K562 (cell line): ENCODE results near the gene HTRA3. TPM values are rescaled to one million over a fixed set of nuclear protein-coding genes. Genes with fewer than 3 reads are reported as not detected.
A peak's percentile ranks its signal among the peaks of the same experiment; 100 is the strongest.

Experiments
- ATAC-seq: fragments of 200-7000 bp; cut with Tn5 transposase; 3 replicates; pipeline ENCODE4 v1.9.1; 2020; ENCODE audit warnings: moderate library complexity
- BruUV-seq: library from RNA; stranded (reverse); fragments of 400-500 nt; replicated peaks from 2 replicates; lab custom pipeline; 2021; lab: Mats Ljungman, UMichigan
- CTCF ChIA-PET: fragments of 300-600 bp; formaldehyde crosslinking; extraction: SDS; loops from one replicate; lab custom pipeline; 2021; ENCODE audit warnings: low intra/inter-chr PET ratio; lab: Yijun Ruan, JAX
- POLR2A ChIA-PET: fragments of 300-600, 350-650 bp; sonication (Branson Sonifier 250); formaldehyde crosslinking; extraction: SDS; loops from one replicate; lab custom pipeline; 2021; ENCODE audit warnings: antibody characterized with exemption, inconsistent platforms; lab: Yijun Ruan, JAX
- DNase-seq, 4 experiments: peaks; one replicate each; pipeline versions ENCODE4 v3.0.0 to v3.0.0-alpha.2; 2011 to 2018; ENCODE audit warnings: low spot score in 3 of 4, mixed read lengths in 3 of 4; ENCODE audit errors: extremely low read depth in 1 of 4
- FAIRE-seq: peaks from 2 replicates; lab custom pipeline; 2011; peaks lifted over from hg19 to GRCh38; lab: Jason Lieb, UNC
- H2AFZ ChIP-seq: 2 replicates; pipeline ENCODE4 v1.6.0; 2011; ENCODE audit warnings: low read depth, low read length, control low read depth, inconsistent platforms
- H3K27ac ChIP-seq: fragments of 200-600 bp; 3 replicates; pipeline ENCODE4 v1.8.0; 2011; ENCODE audit warnings: low read depth, mild to moderate bottlenecking, control low read depth, inconsistent platforms, low read length, moderate library complexity, mixed read lengths; ENCODE audit errors: extremely low read depth
- H3K27me3 ChIP-seq, 2 experiments: fragments of 300-600 bp in 1 of 2; 2 replicates in 1 of 2; 3 replicates in 1 of 2; pipeline versions ENCODE4 v1.6.0 to v1.8.0; 2011; ENCODE audit warnings: inconsistent platforms in 2 of 2, low read length in 2 of 2, mild to moderate bottlenecking in 1 of 2, mixed read lengths in 1 of 2, moderate library complexity in 1 of 2; ENCODE audit not compliant: control insufficient read depth in 2 of 2, insufficient read depth in 2 of 2
- H3K36me3 ChIP-seq: fragments of 300-600 bp; 3 replicates; pipeline ENCODE4 v1.8.0; 2011; ENCODE audit warnings: mild to moderate bottlenecking, low read length, inconsistent platforms; ENCODE audit not compliant: control insufficient read depth, insufficient read depth
- H3K4me1 ChIP-seq, 2 experiments: fragments of 200-600 bp in 1 of 2; replicated peaks in 1 of 2; 2 replicates in 1 of 2; 3 replicates in 1 of 2; pipeline versions ENCODE4 v1.5.1 to v1.8.0; 2011; ENCODE audit warnings: inconsistent platforms in 2 of 2, low read length in 2 of 2, mild to moderate bottlenecking in 1 of 2, mixed read lengths in 1 of 2, moderate library complexity in 1 of 2; ENCODE audit not compliant: control insufficient read depth in 2 of 2, insufficient read depth in 2 of 2
- H3K4me2 ChIP-seq: 2 replicates; pipeline ENCODE4 v1.6.1; 2011; ENCODE audit warnings: low read length, control low read depth, inconsistent platforms, mixed read lengths; ENCODE audit not compliant: insufficient read depth
- H3K4me3 ChIP-seq: fragments of 200-600 bp; sonication (generic), shearing (Covaris generic); 2 replicates; pipeline ENCODE4 v1.5.1; 2016; ENCODE audit warnings: control low read depth, inconsistent platforms
- H3K79me2 ChIP-seq: fragments of 200-600 bp; 3 replicates; pipeline ENCODE4 v1.8.0; 2011; ENCODE audit warnings: low read length, inconsistent platforms; ENCODE audit not compliant: control insufficient read depth, insufficient read depth
- H3K9ac ChIP-seq, 2 experiments: 2 replicates each; pipeline versions ENCODE4 v1.6.0 to v1.6.1; 2011; ENCODE audit warnings: low read depth in 2 of 2, low read length in 2 of 2, control low read depth in 1 of 2, inconsistent platforms in 1 of 2, mild to moderate bottlenecking in 1 of 2, mixed read lengths in 1 of 2; ENCODE audit not compliant: insufficient read depth in 1 of 2
- H3K9me1 ChIP-seq: one replicate; pipeline ENCODE4 v1.6.0; 2011; ENCODE audit warnings: inconsistent platforms, mild to moderate bottlenecking, low read length, moderate library complexity; ENCODE audit not compliant: control insufficient read depth, insufficient read depth
- H3K9me3 ChIP-seq: replicated peaks from 2 replicates; pipeline ENCODE4 v1.5.1; 2011; ENCODE audit warnings: low read depth, low read length, inconsistent platforms; ENCODE audit not compliant: control insufficient read depth, insufficient read depth
- H4K20me1 ChIP-seq: replicated peaks from 2 replicates; pipeline ENCODE4 v1.6.1; 2011; ENCODE audit warnings: low read length, inconsistent platforms, mixed read lengths; ENCODE audit not compliant: control insufficient read depth, insufficient read depth
- E2F4 ChIP-seq: sonication (generic); formaldehyde crosslinking; IDR thresholded peaks from 2 replicates; pipeline ENCODE4 v1.8.0; 2022; ENCODE audit warnings: mild to moderate bottlenecking, low read depth, missing genetic modification reagents
- HDAC8 ChIP-seq: fragments of 450-650 bp; IDR thresholded peaks from 2 replicates; pipeline ENCODE4 v1.6.1; 2016; ENCODE audit warnings: mild to moderate bottlenecking, missing genetic modification characterization, moderate library complexity, missing compliant biosample characterization
- L3MBTL2 ChIP-seq: fragments of 450-650 bp; IDR thresholded peaks from 2 replicates; pipeline ENCODE4 v1.6.1; 2016; ENCODE audit warnings: mild to moderate bottlenecking, moderate library complexity
- MLX ChIP-seq, 2 experiments: fragments of 450-650 bp in 1 of 2; sonication (generic) in 1 of 2; formaldehyde crosslinking; conservative IDR thresholded peaks; 2 replicates each; pipeline versions ENCODE4 v1.4.0 to v1.8.1; 2020 to 2022; ENCODE audit warnings: mild to moderate bottlenecking in 1 of 2, missing genetic modification reagents in 1 of 2
- SMAD1 ChIP-seq: fragments of 150-350 bp; IDR thresholded peaks from 2 replicates; pipeline ENCODE4 v1.6.1; 2014; ENCODE audit warnings: low read length, low read depth; ENCODE audit not compliant: partially characterized antibody
- STAT6 ChIP-seq: sonication (generic); formaldehyde crosslinking; IDR thresholded peaks from 2 replicates; pipeline ENCODE4 v1.8.1; 2023; ENCODE audit warnings: mild to moderate bottlenecking, missing genetic modification reagents
- ZC3H11A ChIP-seq: IDR thresholded peaks from 2 replicates; pipeline ENCODE4 v1.6.1; 2012; ENCODE audit warnings: low read depth, low read length, improper control_type of control experiment
- ZNF274 ChIP-seq: IDR thresholded peaks from 2 replicates; pipeline ENCODE4 v1.6.1; 2011; ENCODE audit warnings: low read depth, mild to moderate bottlenecking, low read length, moderate library complexity, borderline replicate concordance
- WGBS: fragments of 100-300 bp; shearing (Covaris generic); methylation state at CpG from one replicate; pipeline ENCODE4 v1.1.6; 2016; ENCODE audit warnings: low coverage, mixed read lengths; ENCODE audit not compliant: insufficient coverage; ENCODE audit errors: missing lambda C conversion rate; 5-methylcytosine and 5-hydroxymethylcytosine counted together
- in situ Hi-C: fragments of 300-500 bp; cut with MboI; formaldehyde crosslinking; loops from 4 replicates; pipeline ENCODE4 v1.15.0; 2018; ENCODE audit warnings: inconsistent platforms, mixed read lengths
- intact Hi-C: fragments of 100-400 bp; cut with micrococcal nuclease; formaldehyde crosslinking; loops from 2 replicates; pipeline ENCODE4 v1.14.2; 2022
- polyA plus RNA-seq, 8 experiments: library from polyadenylated mRNA; depleted of rRNA in 4 of 8; stranded (reverse) in 5 of 8; unstranded in 3 of 8; fragments of >200 nt; fragmentation: Nextera tagmentation in 2 of 8; fragmentation: Illumina TruSeq in 1 of 8; extraction: Ambion mirVana in 2 of 8; extraction: Trizol in 1 of 8; gene quantifications; 2 replicates each; pipeline versions ENCODE4 v1.2.1 to v1.2.3, GENCODE V29; 2011 to 2014; ENCODE audit warnings: inconsistent platforms in 1 of 8, missing spikeins in 1 of 8
- total RNA-seq, 7 experiments: library from RNA; depleted of rRNA in 6 of 7; stranded (reverse); fragments of >200 nt in 6 of 7; fragmentation: Illumina TruSeq in 2 of 7; extraction: Trizol in 2 of 7; gene quantifications; 2 replicates each; pipeline versions ENCODE4 v1.2.1 to v1.2.3, GENCODE V29; 2011 to 2021; ENCODE audit warnings: low replicate concordance in 1 of 7
- TF ChIP-seq, protein P1 (sequence below): fragments of 450-650 bp; IDR thresholded peaks from 2 replicates; pipeline ENCODE4 v1.6.1; 2016
- TF ChIP-seq, protein P2 (sequence below): fragments of 250-450 bp; sonication (Bioruptor Pico); IDR thresholded peaks from 2 replicates; pipeline ENCODE4 v1.8.0; 2021; ENCODE audit warnings: mild to moderate bottlenecking, moderate library complexity
- TF ChIP-seq, protein P3 (sequence below): sonication (generic); formaldehyde crosslinking; IDR thresholded peaks from 2 replicates; pipeline ENCODE4 v1.8.0; 2022; ENCODE audit warnings: missing genetic modification reagents, mild to moderate bottlenecking, borderline replicate concordance

Gene HTRA3
- total and polyA plus RNA-seq, 9 of the 15 experiments (the other 6 are each of a cell fraction or from before 2014, with no cell fraction given): 0.04 TPM; not detected in 8

GRCh38 chr4:8283631-8284121 is 14.1 kb downstream of the HTRA3 start:
- H3K36me3 ChIP-seq: no peaks in the 10 kb centered on the region
- H3K9ac ChIP-seq: no peak overlapping the region; a peak in 1 of 4 replicates
- POLR2A ChIA-PET: no interaction called here
- no peak overlapping the region for H3K4me2 ChIP-seq
- intact Hi-C loops: no loop called here
- CTCF ChIA-PET: no interaction called here
- 7% methylated on average over 19 of the region's 20 CpGs for WGBS
- ATAC-seq (peak; percentile 76), DNase-seq (peak; percentile 17 to 42 (median 28)), FAIRE-seq (no peak)
- no peak overlapping the region for H2AFZ ChIP-seq
- H3K9me3 ChIP-seq: no peaks in the 10 kb centered on the region
- no peaks in the 10 kb centered on the region for H3K79me2 ChIP-seq
- H3K27ac ChIP-seq: no peak overlapping the region
- peaks cover 2 to 68% of the 10 kb centered on the region in 2 experiments; a peak in 4 of 5 replicates for H3K27me3 ChIP-seq
- BruUV-seq: no TSS peak
- no peak overlapping the region for H3K4me3 ChIP-seq
- H3K9me1 ChIP-seq: no peaks in the 10 kb centered on the region
- in situ Hi-C loops: no loop called here
- H4K20me1 ChIP-seq: peaks cover 5% of the 10 kb centered on the region; the same call in 1 of the 2 replicates
- H3K4me1 ChIP-seq: peaks cover 0 to 26% of the 10 kb centered on the region in 2 experiments; a peak in 2 of 5 replicates
- TF ChIP-seq ZC3H11A (no peak), E2F4 (CRISPR knock-in tag) (no peak), ZNF274 (no peak), STAT6 (CRISPR knock-in tag) (no peak), SMAD1 (no peak), HDAC8 (no peak), L3MBTL2 (peak; percentile 20; the same call in 1 of the 2 replicates), MLX (CRISPR knock-in tag; conservative IDR thresholded peaks at IDR 0.05) (no peak)
- TF ChIP-seq, protein P1, sequence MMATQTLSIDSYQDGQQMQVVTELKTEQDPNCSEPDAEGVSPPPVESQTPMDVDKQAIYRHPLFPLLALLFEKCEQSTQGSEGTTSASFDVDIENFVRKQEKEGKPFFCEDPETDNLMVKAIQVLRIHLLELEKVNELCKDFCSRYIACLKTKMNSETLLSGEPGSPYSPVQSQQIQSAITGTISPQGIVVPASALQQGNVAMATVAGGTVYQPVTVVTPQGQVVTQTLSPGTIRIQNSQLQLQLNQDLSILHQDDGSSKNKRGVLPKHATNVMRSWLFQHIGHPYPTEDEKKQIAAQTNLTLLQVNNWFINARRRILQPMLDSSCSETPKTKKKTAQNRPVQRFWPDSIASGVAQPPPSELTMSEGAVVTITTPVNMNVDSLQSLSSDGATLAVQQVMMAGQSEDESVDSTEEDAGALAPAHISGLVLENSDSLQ: peak; percentile 12; the same call in 1 of the 2 replicates
- TF ChIP-seq, protein P2, sequence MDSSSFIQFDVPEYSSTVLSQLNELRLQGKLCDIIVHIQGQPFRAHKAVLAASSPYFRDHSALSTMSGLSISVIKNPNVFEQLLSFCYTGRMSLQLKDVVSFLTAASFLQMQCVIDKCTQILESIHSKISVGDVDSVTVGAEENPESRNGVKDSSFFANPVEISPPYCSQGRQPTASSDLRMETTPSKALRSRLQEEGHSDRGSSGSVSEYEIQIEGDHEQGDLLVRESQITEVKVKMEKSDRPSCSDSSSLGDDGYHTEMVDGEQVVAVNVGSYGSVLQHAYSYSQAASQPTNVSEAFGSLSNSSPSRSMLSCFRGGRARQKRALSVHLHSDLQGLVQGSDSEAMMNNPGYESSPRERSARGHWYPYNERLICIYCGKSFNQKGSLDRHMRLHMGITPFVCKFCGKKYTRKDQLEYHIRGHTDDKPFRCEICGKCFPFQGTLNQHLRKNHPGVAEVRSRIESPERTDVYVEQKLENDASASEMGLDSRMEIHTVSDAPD (CRISPR knock-in tag): no peak
- TF ChIP-seq, protein P3, sequence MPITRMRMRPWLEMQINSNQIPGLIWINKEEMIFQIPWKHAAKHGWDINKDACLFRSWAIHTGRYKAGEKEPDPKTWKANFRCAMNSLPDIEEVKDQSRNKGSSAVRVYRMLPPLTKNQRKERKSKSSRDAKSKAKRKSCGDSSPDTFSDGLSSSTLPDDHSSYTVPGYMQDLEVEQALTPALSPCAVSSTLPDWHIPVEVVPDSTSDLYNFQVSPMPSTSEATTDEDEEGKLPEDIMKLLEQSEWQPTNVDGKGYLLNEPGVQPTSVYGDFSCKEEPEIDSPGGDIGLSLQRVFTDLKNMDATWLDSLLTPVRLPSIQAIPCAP (CRISPR knock-in tag): no peak
